NCI-H128 (cell line): ENCODE measurements around the gene ERC2.

Source experiments
- DNase-seq: peaks from one replicate; lab custom pipeline; 2025; ENCODE audit not compliant: unreplicated experiment; lab: John Stamatoyannopoulos, UW

The ERC2 gene

GRCh38 chr3:55723653-55724406 lies 744.4 kb downstream of the ERC2 start:
- no peak for DNase-seq

- DNase-seq = no peak
Observed at GRCh38 chr3:55721716-55722484, 746.4 kb downstream of the ERC2 start.

- DNase-seq = no peak
Observed at GRCh38 chr3:55720614-55721013, 747.7 kb downstream of the ERC2 start.

GRCh38 chr3:55719508-55719907 lies 748.8 kb downstream of the ERC2 start:
- DNase-seq = no peak

- DNase-seq = no peak
Observed at GRCh38 chr3:55719006-55719405, 749.3 kb downstream of the ERC2 start.

GRCh38 chr3:55718521-55718921 lies 749.7 kb downstream of the ERC2 start:
- DNase-seq = no peak

- no peak for DNase-seq
Observed at GRCh38 chr3:55718074-55718473, 750.2 kb downstream of the ERC2 start.

- no peak for DNase-seq
Observed at GRCh38 chr3:55717481-55717880, 750.8 kb downstream of the ERC2 start.

- no peak for DNase-seq
Observed at GRCh38 chr3:55716611-55717225, 751.5 kb downstream of the ERC2 start.

- no peak for DNase-seq
Observed at GRCh38 chr3:55716044-55716443, 752.2 kb downstream of the ERC2 start.

GRCh38 chr3:55714057-55714456 lies 754.2 kb downstream of the ERC2 start:
- DNase-seq = no peak

- DNase-seq = no peak
Observed at GRCh38 chr3:55711646-55712045, 756.6 kb downstream of the ERC2 start.

GRCh38 chr3:55709411-55710012 lies 758.8 kb downstream of the ERC2 start:
- no peak for DNase-seq

- no peak for DNase-seq
Observed at GRCh38 chr3:55708921-55709320, 759.3 kb downstream of the ERC2 start.

GRCh38 chr3:55708242-55708641 lies 760.0 kb downstream of the ERC2 start:
- no peak for DNase-seq

- no peak for DNase-seq
Observed at GRCh38 chr3:55704521-55704920, 763.7 kb downstream of the ERC2 start.

- no peak for DNase-seq
Observed at GRCh38 chr3:55702822-55703221, 765.4 kb downstream of the ERC2 start.

GRCh38 chr3:55701997-55702396 lies 766.3 kb downstream of the ERC2 start:
- no peak for DNase-seq

- DNase-seq = no peak
Observed at GRCh38 chr3:55698831-55699230, 769.4 kb downstream of the ERC2 start.

GRCh38 chr3:55697177-55697865 lies 770.9 kb downstream of the ERC2 start:
- DNase-seq = no peak

- no peak for DNase-seq
Observed at GRCh38 chr3:55692957-55693558, 775.2 kb downstream of the ERC2 start.
